Smooth muscle cell of the brain vasculature (primary cell): ENCODE data around the gene THRB.

Experiments used
- DNase-seq: peaks from one replicate; pipeline ENCODE4 v3.0.0-alpha.2; 2012; ENCODE audit warnings: low read depth, low spot score

Gene THRB

GRCh38 chr3:24378313-24378712 is 116.3 kb downstream of the THRB start:
- DNase-seq = no peak

- no peak for DNase-seq
Measured at GRCh38 chr3:24377218-24377993, 117.2 kb downstream of the THRB start.

- no peak for DNase-seq
Measured at GRCh38 chr3:24375947-24376384, 118.7 kb downstream of the THRB start.

- no peak for DNase-seq
Measured at GRCh38 chr3:24374801-24375200, 119.8 kb downstream of the THRB start.

- DNase-seq = no peak
Measured at GRCh38 chr3:24373198-24373959, 121.3 kb downstream of the THRB start.

- DNase-seq = no peak
Measured at GRCh38 chr3:24372559-24373197, 122.0 kb downstream of the THRB start.

- no peak for DNase-seq
Measured at GRCh38 chr3:24370352-24371090, 124.1 kb downstream of the THRB start.

GRCh38 chr3:24368605-24369004 is 126.0 kb downstream of the THRB start:
- DNase-seq = no peak

GRCh38 chr3:24367664-24368264 is 126.9 kb downstream of the THRB start:
- no peak for DNase-seq

- no peak for DNase-seq
Measured at GRCh38 chr3:24367216-24367615, 127.4 kb downstream of the THRB start.

- peak; percentile 87 for DNase-seq
Measured at GRCh38 chr3:24365168-24365567, 129.5 kb downstream of the THRB start.

- DNase-seq = no peak
Measured at GRCh38 chr3:24364359-24364758, 130.3 kb downstream of the THRB start.

GRCh38 chr3:24363242-24363641 is 131.4 kb downstream of the THRB start:
- no peak for DNase-seq

GRCh38 chr3:24361623-24362022 is 133.0 kb downstream of the THRB start:
- no peak for DNase-seq

- DNase-seq = no peak
Measured at GRCh38 chr3:24360957-24361356, 133.7 kb downstream of the THRB start.

GRCh38 chr3:24359645-24360462 is 134.8 kb downstream of the THRB start:
- DNase-seq = no peak

- DNase-seq = no peak
Measured at GRCh38 chr3:24359102-24359501, 135.5 kb downstream of the THRB start.

GRCh38 chr3:24357635-24358034 is 137.0 kb downstream of the THRB start:
- DNase-seq = no peak

GRCh38 chr3:24355806-24356205 is 138.8 kb downstream of the THRB start:
- no peak for DNase-seq

GRCh38 chr3:24354230-24354629 is 140.4 kb downstream of the THRB start:
- no peak for DNase-seq
